ENCODE results near the gene PPP1R14D. TPM values are rescaled to one million over a fixed set of nuclear protein-coding genes. Genes with fewer than 3 reads are reported as not detected.

Gene PPP1R14D
- total RNA-seq, 2 donors from 2014 or later: 0.97 TPM; not detected in 1

DNA sequence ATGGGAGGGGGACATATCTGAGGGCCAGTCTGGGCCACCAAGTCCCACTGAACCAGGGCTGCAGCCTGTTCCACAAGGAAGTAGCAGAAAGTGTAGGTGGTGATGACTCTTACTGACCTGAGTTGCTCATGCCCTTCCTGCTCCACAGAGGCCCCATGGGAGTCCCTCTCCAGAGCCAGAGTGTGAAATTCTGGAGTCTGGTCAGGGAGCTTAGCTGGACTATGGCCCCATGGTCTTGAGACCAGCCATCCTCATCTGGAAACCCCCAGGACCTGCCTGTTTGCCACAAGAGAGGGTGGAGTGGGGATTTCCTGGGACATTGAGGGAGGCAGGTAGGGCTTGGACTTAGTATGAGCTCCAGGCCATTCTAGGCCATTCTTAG, 18.3 kb upstream of the PPP1R14D start:
- TF ChIP-seq, protein P1, sequence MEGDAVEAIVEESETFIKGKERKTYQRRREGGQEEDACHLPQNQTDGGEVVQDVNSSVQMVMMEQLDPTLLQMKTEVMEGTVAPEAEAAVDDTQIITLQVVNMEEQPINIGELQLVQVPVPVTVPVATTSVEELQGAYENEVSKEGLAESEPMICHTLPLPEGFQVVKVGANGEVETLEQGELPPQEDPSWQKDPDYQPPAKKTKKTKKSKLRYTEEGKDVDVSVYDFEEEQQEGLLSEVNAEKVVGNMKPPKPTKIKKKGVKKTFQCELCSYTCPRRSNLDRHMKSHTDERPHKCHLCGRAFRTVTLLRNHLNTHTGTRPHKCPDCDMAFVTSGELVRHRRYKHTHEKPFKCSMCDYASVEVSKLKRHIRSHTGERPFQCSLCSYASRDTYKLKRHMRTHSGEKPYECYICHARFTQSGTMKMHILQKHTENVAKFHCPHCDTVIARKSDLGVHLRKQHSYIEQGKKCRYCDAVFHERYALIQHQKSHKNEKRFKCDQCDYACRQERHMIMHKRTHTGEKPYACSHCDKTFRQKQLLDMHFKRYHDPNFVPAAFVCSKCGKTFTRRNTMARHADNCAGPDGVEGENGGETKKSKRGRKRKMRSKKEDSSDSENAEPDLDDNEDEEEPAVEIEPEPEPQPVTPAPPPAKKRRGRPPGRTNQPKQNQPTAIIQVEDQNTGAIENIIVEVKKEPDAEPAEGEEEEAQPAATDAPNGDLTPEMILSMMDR (IDR thresholded peaks at IDR 0.05): no peak
- TF ChIP-seq POLR2A (IDR thresholded peaks at IDR 0.05) (no peak), POLR2AphosphoS5 (IDR thresholded peaks at IDR 0.05) (no peak)
- Histone ChIP-seq H3K4me3 (peak overlapping the region; percentile 73 to 79), H3K4me1 (replicated peaks) (no peaks in the 10 kb centered on the region), H3K27me3 (replicated peaks; ENCODE audit: insufficient read depth) (no peaks in the 10 kb centered on the region), H3K36me3 (no peaks in the 10 kb centered on the region), H3K9me3 (no peaks in the 10 kb centered on the region), H3K27ac (peak overlapping the region; percentile 96 to 97)
- DNase-seq (ENCODE audit: low spot score): no peak
- intact Hi-C loops (cut with DNase I): no loop called here

DNA sequence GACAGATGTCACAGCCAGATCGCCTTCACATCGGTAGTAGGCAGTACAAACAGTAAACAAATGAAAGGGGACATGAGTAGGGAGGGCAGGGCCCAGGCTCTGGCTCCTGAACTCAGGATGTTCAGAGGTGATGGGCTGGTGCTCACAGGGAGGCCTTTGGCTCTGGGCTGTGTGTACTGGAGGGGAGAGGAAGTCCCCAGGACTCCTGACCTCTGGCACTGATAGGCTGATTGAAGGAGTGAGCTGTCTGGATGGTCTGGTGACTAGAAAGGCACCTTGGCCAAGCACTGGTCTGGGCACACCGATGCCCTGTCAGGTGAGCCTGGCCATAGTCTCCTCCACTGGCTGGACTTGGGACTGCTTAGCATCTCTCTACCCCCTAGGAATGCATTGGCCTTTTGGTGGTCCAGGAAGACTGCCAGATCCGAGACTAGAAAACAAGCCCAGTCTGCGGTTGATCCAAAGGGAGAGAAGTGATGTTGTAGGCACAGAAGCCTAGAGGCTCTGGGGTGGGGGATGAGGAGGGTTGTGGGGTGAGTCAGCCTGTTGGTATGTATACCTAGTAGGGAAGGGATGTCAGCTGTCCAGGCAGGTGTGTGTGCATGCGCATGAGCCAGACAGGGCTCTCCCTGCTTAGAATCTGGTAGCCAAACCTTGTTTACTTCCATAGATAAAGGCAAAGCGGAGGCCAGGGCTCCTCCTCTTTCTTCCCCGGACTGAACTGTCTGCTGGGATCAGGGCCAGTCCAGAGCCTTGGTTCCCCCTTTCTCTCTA, 17.2 kb upstream of the PPP1R14D start:
- DNase-seq (ENCODE audit: low spot score): peak; percentile 94
- Histone ChIP-seq H3K27ac (peak overlapping the region; percentile 96 to 97), H3K9me3 (no peaks in the 10 kb centered on the region), H3K36me3 (no peaks in the 10 kb centered on the region), H3K27me3 (replicated peaks; ENCODE audit: insufficient read depth) (no peaks in the 10 kb centered on the region), H3K4me3 (peak overlapping the region; percentile 73 to 79), H3K4me1 (replicated peaks) (no peaks in the 10 kb centered on the region)
- 49% methylated on average over 8 of the region's 8 CpGs for WGBS
- intact Hi-C loops (cut with DNase I): no loop called here
- TF ChIP-seq POLR2A (IDR thresholded peaks at IDR 0.05) (peak; percentile 86), POLR2AphosphoS5 (IDR thresholded peaks at IDR 0.05) (peak; percentile 94)
- TF ChIP-seq, protein P1 (IDR thresholded peaks at IDR 0.05): peak in 2 of 4 experiments; percentile 3 to 17

DNA sequence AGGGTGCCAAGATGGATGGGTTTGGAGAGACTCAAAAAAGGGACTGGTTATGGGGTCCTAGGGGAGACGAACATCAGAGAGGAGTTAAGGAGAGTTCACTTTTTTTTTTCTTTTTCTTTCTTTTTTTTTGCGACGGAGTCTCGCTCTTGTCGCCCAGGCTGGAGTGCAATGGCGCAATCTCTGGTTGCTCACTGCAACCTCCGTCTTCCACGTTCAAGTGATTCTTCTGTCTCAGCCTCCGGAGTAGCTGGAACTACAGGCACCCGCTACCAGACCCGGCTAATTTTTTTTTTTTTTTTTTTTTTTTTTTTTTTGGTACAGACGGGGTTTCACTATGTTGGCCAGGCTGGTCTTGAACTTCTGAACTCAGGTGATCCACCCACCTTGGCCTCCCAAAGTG, 16.5 kb upstream of the PPP1R14D start:
- H3K27me3 ChIP-seq (replicated peaks; ENCODE audit: insufficient read depth): no peaks in the 10 kb centered on the region
- TF ChIP-seq POLR2A (IDR thresholded peaks at IDR 0.05) (no peak), POLR2AphosphoS5 (IDR thresholded peaks at IDR 0.05) (no peak)
- TF ChIP-seq, protein P1 (IDR thresholded peaks at IDR 0.05): no peak

DNA sequence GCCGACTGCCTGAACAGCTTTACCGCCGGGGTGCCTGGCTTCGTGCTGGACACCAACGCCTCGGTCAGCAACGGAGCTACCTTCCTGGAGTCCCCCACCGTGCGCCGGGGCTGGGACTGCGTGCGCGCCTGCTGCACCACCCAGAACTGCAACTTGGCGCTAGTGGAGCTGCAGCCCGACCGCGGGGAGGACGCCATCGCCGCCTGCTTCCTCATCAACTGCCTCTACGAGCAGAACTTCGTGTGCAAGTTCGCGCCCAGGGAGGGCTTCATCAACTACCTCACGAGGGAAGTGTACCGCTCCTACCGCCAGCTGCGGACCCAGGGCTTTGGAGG, 16.2 kb upstream of the PPP1R14D start:
- Histone ChIP-seq H3K4me3 (peak overlapping the region; percentile 73 to 79), H3K4me1 (replicated peaks) (no peaks in the 10 kb centered on the region), H3K27ac (peak overlapping the region; percentile 96 to 97), H3K9me3 (no peaks in the 10 kb centered on the region), H3K36me3 (no peaks in the 10 kb centered on the region), H3K27me3 (replicated peaks; ENCODE audit: insufficient read depth) (no peaks in the 10 kb centered on the region)
- DNase-seq (ENCODE audit: low spot score): no peak
- TF ChIP-seq POLR2A (IDR thresholded peaks at IDR 0.05): no peak
- TF ChIP-seq, protein P1 (IDR thresholded peaks at IDR 0.05): peak in 2 of 4 experiments; percentile 0 to 9
- TF ChIP-seq POLR2AphosphoS5 (IDR thresholded peaks at IDR 0.05): no peak
- WGBS: 2% methylated on average over 14 of the region's 28 CpGs
- intact Hi-C loops (cut with DNase I): no loop called here

More for the DNA sequence above, 16.5 kb upstream of the PPP1R14D start:
- Histone ChIP-seq H3K9me3 (no peaks in the 10 kb centered on the region), H3K4me3 (peak overlapping the region; percentile 73 to 79), H3K4me1 (replicated peaks) (no peaks in the 10 kb centered on the region), H3K36me3 (no peaks in the 10 kb centered on the region), H3K27ac (peak overlapping the region; percentile 96 to 97)
- WGBS: 20% methylated on average over 12 of the region's 12 CpGs
- DNase-seq (ENCODE audit: low spot score): no peak
- intact Hi-C loops (cut with DNase I): no loop called here

Data from prostate gland (tissue), 2 donors.